B cell (primary cell): ENCODE measurements around the gene ATP10A.

Experiments used
- EZH2 ChIP-seq: IDR thresholded peaks from 2 replicates; pipeline ENCODE4 v1.6.1; 2012; ENCODE audit warnings: borderline replicate concordance, low read depth, mild to moderate bottlenecking, moderate library complexity, low read length; ENCODE audit not compliant: insufficient read depth, poor library complexity, severe bottlenecking
- TF ChIP-seq, protein P1 (sequence below): fragments of 200-600 bp; IDR thresholded peaks from one replicate; pipeline ENCODE4 v1.8.0; 2022; ENCODE audit warnings: antibody characterized with exemption, mild to moderate bottlenecking

DNA sequence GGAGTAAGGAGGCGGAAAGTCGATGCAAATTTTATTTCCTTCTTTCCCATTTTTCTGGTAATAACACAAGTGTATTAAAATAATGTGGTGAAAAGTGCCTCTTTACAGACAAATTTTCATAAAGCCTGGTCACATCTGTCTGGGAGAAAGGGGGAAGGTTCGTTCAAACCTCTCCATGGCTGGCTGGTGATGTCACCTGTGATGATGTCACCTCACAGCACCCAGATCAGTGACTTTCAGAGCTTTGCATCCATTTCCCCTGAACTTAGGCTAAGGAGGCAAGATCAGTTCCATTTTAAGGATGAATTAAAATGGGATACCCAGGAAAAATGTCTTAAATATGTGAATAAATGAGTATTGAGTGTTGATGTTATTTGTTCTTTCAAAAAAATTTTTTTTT, 34.1 kb downstream of the ATP10A start:
- TF ChIP-seq, protein P1, sequence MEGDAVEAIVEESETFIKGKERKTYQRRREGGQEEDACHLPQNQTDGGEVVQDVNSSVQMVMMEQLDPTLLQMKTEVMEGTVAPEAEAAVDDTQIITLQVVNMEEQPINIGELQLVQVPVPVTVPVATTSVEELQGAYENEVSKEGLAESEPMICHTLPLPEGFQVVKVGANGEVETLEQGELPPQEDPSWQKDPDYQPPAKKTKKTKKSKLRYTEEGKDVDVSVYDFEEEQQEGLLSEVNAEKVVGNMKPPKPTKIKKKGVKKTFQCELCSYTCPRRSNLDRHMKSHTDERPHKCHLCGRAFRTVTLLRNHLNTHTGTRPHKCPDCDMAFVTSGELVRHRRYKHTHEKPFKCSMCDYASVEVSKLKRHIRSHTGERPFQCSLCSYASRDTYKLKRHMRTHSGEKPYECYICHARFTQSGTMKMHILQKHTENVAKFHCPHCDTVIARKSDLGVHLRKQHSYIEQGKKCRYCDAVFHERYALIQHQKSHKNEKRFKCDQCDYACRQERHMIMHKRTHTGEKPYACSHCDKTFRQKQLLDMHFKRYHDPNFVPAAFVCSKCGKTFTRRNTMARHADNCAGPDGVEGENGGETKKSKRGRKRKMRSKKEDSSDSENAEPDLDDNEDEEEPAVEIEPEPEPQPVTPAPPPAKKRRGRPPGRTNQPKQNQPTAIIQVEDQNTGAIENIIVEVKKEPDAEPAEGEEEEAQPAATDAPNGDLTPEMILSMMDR: no peak
- TF ChIP-seq EZH2: no peak
